ENCODE data around the gene TIGD6. TPM values are rescaled to one million over a fixed set of nuclear protein-coding genes. Genes with fewer than 3 reads are reported as not detected.

TIGD6 gene
- total and polyA plus RNA-seq, 9 of the 15 experiments (the other 6 are each of a cell fraction or from before 2014, with no cell fraction given), result 1.8 to 6.3 (median 3.9) TPM

DNA sequence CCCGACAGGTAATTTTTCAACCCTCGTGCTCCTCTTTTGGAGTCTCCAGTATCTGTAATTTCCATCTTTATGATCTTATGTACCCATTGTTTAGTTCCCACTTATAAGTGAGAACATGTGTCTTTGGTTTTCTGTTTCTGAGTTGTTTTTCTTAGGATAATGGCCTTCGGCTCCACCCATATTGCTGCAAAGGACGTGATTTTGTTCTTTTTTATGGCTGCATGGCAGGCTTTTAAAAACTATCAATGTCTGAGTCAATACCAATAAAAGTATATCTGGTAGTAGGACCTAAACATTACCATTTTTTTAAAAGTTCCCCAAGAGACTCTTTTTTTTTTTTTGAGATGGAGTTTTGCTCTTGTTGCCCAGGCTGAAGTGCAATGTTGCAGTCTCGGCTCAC lies 43.8 kb downstream of the TIGD6 start (continued):
- TF ChIP-seq, protein P1, sequence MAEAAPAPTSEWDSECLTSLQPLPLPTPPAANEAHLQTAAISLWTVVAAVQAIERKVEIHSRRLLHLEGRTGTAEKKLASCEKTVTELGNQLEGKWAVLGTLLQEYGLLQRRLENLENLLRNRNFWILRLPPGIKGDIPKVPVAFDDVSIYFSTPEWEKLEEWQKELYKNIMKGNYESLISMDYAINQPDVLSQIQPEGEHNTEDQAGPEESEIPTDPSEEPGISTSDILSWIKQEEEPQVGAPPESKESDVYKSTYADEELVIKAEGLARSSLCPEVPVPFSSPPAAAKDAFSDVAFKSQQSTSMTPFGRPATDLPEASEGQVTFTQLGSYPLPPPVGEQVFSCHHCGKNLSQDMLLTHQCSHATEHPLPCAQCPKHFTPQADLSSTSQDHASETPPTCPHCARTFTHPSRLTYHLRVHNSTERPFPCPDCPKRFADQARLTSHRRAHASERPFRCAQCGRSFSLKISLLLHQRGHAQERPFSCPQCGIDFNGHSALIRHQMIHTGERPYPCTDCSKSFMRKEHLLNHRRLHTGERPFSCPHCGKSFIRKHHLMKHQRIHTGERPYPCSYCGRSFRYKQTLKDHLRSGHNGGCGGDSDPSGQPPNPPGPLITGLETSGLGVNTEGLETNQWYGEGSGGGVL (CRISPR knock-in tag; IDR thresholded peaks at IDR 0.05), result no peak
- no peak for TF ChIP-seq PHF8 (IDR thresholded peaks at IDR 0.05; ENCODE audit: borderline replicate concordance, low read length)

DNA sequence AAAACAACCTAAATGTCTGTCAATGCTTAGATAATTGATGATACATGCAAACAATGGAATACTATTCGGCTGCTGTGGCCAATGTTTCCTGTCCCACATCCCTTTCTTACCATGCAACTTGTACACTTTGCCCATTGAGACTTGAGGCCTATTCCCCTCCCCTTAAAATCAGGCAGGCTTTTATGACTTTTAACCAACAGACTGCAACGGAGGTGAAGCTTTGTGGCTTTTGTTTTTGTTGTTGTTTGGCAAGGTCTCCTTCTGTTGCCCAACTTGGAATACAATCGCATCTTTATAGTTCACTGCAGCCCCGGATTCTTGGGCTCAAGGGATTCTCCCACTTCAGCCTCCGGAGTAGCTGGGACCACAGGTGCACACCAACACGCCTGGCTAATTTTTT lies 45.7 kb downstream of the TIGD6 start:
- no peak for FAIRE-seq
- no peaks in the 10 kb centered on the region for H3K36me3 ChIP-seq (ENCODE audit: control insufficient read depth, insufficient read depth, low read length)
- H3K4me1 ChIP-seq (replicated peaks in 1 of 2; ENCODE audit: control insufficient read depth in 2 of 2, insufficient read depth in 2 of 2, low read length in 2 of 2), result peaks cover 4 to 13% of the 10 kb centered on the region in 2 experiments; a peak in 4 of 5 replicates
- WGBS (ENCODE audit: insufficient coverage, low coverage, missing lambda C conversion rate), result 68% methylated on average over 6 of the region's 6 CpGs
- H4K20me1 ChIP-seq (replicated peaks; ENCODE audit: control insufficient read depth, insufficient read depth, low read length), result no peaks in the 10 kb centered on the region
- no peaks in the 10 kb centered on the region for H3K27me3 ChIP-seq (ENCODE audit: control insufficient read depth in 2 of 2, insufficient read depth in 2 of 2, low read length in 2 of 2)
- H2AFZ ChIP-seq (ENCODE audit: low read depth, low read length), result no peak overlapping the region
- H3K79me2 ChIP-seq (ENCODE audit: control insufficient read depth, insufficient read depth, low read length), result no peaks in the 10 kb centered on the region
- no peak overlapping the region for H3K27ac ChIP-seq (ENCODE audit: extremely low read depth, low read depth, low read length)
- no peak for DNase-seq (ENCODE audit: extremely low read depth in 1 of 4, low spot score in 3 of 4)
- no TSS peak for BruUV-seq (replicated peaks)
- in situ Hi-C loops (cut with MboI), result no loop called here
- intact Hi-C loops (cut with micrococcal nuclease), result no loop called here
- no peak overlapping the region for H3K4me2 ChIP-seq (ENCODE audit: insufficient read depth, low read length)
- TF ChIP-seq KHSRP (IDR thresholded peaks at IDR 0.05) (no peak), RBM34 (IDR thresholded peaks at IDR 0.05; ENCODE audit: borderline replicate concordance, insufficient read depth, low read length) (no peak), SNIP1 (IDR thresholded peaks at IDR 0.05; ENCODE audit: low read depth) (no peak), TRIM24 (IDR thresholded peaks at IDR 0.05) (no peak), STAT5B (CRISPR knock-in tag; IDR thresholded peaks at IDR 0.05) (no peak), ZSCAN32 (CRISPR knock-in tag; IDR thresholded peaks at IDR 0.05) (no peak), ELF1 (tag; IDR thresholded peaks at IDR 0.05) (no peak), PURB (CRISPR knock-in tag; IDR thresholded peaks at IDR 0.05; ENCODE audit: low read depth) (no peak), PHB2 (IDR thresholded peaks at IDR 0.05; ENCODE audit: low read depth) (no peak)
- TF ChIP-seq, protein P2, sequence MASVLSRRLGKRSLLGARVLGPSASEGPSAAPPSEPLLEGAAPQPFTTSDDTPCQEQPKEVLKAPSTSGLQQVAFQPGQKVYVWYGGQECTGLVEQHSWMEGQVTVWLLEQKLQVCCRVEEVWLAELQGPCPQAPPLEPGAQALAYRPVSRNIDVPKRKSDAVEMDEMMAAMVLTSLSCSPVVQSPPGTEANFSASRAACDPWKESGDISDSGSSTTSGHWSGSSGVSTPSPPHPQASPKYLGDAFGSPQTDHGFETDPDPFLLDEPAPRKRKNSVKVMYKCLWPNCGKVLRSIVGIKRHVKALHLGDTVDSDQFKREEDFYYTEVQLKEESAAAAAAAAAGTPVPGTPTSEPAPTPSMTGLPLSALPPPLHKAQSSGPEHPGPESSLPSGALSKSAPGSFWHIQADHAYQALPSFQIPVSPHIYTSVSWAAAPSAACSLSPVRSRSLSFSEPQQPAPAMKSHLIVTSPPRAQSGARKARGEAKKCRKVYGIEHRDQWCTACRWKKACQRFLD (CRISPR knock-in tag; IDR thresholded peaks at IDR 0.05), result no peak
- H3K4me3 ChIP-seq, result no peak overlapping the region
- no peak overlapping the region for H3K9ac ChIP-seq (ENCODE audit: insufficient read depth in 1 of 2, low read depth in 2 of 2, low read length in 2 of 2)
- no peaks in the 10 kb centered on the region for H3K9me3 ChIP-seq (replicated peaks; ENCODE audit: control insufficient read depth, insufficient read depth, low read depth, low read length)
- no peak for ATAC-seq
- ChIA-PET CTCF (ENCODE audit: low intra/inter-chr PET ratio) (no interaction called here), POLR2A (interaction anchor here (1.4 kb wide), 1 partner anchor 20 kb away, joined by 4 read pairs; no protein-coding TSS in a partner anchor)
- H3K9me1 ChIP-seq (ENCODE audit: control insufficient read depth, insufficient read depth, low read length), result no peaks in the 10 kb centered on the region
